Caco-2 (cell line): ENCODE measurements around the gene CLMN. TPM values are rescaled to one million over a fixed set of nuclear protein-coding genes. Genes with fewer than 3 reads are reported as not detected.

Experiments used
- BruUV-seq: library from RNA; stranded (reverse); fragments of 400-500 nt; replicated peaks from 2 replicates; lab custom pipeline; 2021; lab: Mats Ljungman, UMichigan
- CTCF ChIA-PET: fragments of 300-600 bp; sonication (Branson Sonifier 250); formaldehyde crosslinking; loops from one replicate; lab custom pipeline; 2022; ENCODE audit warnings: antibody characterized with exemption; lab: Charles Lee
- POLR2A ChIA-PET: fragments of 300-600 bp; sonication (Branson Sonifier 250); formaldehyde crosslinking; loops from one replicate; lab custom pipeline; 2022; ENCODE audit warnings: antibody characterized with exemption; lab: Charles Lee
- DNase-seq, 2 experiments: peaks; one replicate each; pipeline versions ENCODE4 v3.0.0 to v3.0.0-alpha.2; 2020 to 2022
- H3K27me3 ChIP-seq: replicated peaks from 2 replicates; pipeline ENCODE4 v1.6.0; 2011; ENCODE audit warnings: low read length; ENCODE audit not compliant: control insufficient read depth, insufficient read depth
- H3K36me3 ChIP-seq: 2 replicates; pipeline ENCODE4 v1.5.1; 2011; ENCODE audit warnings: low read length; ENCODE audit not compliant: control insufficient read depth, insufficient read depth
- H3K4me1 ChIP-seq: fragments of 250-450 bp; sonication (Bioruptor Pico); 2 replicates; pipeline ENCODE4 v1.5.1; 2020; ENCODE audit warnings: mild to moderate bottlenecking
- H3K4me3 ChIP-seq: 2 replicates; pipeline ENCODE4 v1.5.1; 2011; ENCODE audit warnings: low read depth, mild to moderate bottlenecking, control low read depth, low read length
- H3K9me3 ChIP-seq: fragments of 250-450 bp; sonication (Bioruptor Pico); 2 replicates; pipeline ENCODE4 v1.5.1; 2020; ENCODE audit warnings: mild to moderate bottlenecking, moderate library complexity
- H3K27ac Mint-ChIP-seq: one replicate; pipeline ENCODE4 v1.8.0; 2022; ENCODE audit warnings: mixed read lengths; ENCODE audit not compliant: unreplicated experiment
- H3K27me3 Mint-ChIP-seq: one replicate; pipeline ENCODE4 v1.8.0; 2022; ENCODE audit warnings: mixed read lengths; ENCODE audit not compliant: insufficient read depth, unreplicated experiment
- H3K36me3 Mint-ChIP-seq: one replicate; pipeline ENCODE4 v1.8.0; 2022; ENCODE audit warnings: mild to moderate bottlenecking, mixed read lengths; ENCODE audit not compliant: insufficient read depth, unreplicated experiment
- H3K4me1 Mint-ChIP-seq: one replicate; pipeline ENCODE4 v1.8.0; 2022; ENCODE audit warnings: low read depth, mixed read lengths; ENCODE audit not compliant: unreplicated experiment
- H3K4me3 Mint-ChIP-seq: one replicate; pipeline ENCODE4 v1.8.0; 2022; ENCODE audit warnings: mild to moderate bottlenecking, moderate library complexity, mixed read lengths; ENCODE audit not compliant: unreplicated experiment
- H3K9me3 Mint-ChIP-seq: one replicate; pipeline ENCODE4 v1.8.0; 2022; ENCODE audit warnings: mixed read lengths; ENCODE audit not compliant: unreplicated experiment
- CTCF ChIP-seq, 2 experiments: fragments of 200-600 bp in 1 of 2; IDR thresholded peaks; 1 replicate in 1 of 2; 2 replicates in 1 of 2; pipeline versions ENCODE4 v1.5.1 to v1.8.0; 2011 to 2022; ENCODE audit warnings: antibody characterized with exemption in 1 of 2, control low read depth in 1 of 2, inconsistent platforms in 1 of 2, low read depth in 1 of 2, low read length in 1 of 2, mild to moderate bottlenecking in 1 of 2, moderate library complexity in 1 of 2; ENCODE audit not compliant: insufficient read depth in 1 of 2, severe bottlenecking in 1 of 2, unreplicated experiment in 1 of 2
- intact Hi-C: fragments of 100-400 bp; cut with micrococcal nuclease; formaldehyde crosslinking; loops from one replicate; pipeline ENCODE4 v1.10.0; 2022; ENCODE audit not compliant: unreplicated experiment
- total RNA-seq: library from RNA; stranded (reverse); gene quantifications from 2 replicates; pipeline ENCODE4 v1.2.3, GENCODE V29; 2022

CLMN gene
- total RNA-seq, 1 experiment from 2014 or later: 6.7 TPM

- Histone ChIP-seq H3K27me3 (no peaks in the 10 kb centered on the region), H3K4me3 (no peak overlapping the region), H3K9me3 (no peaks in the 10 kb centered on the region), H3K4me1 (no peaks in the 10 kb centered on the region; the same call in 1 of the 2 replicates), H3K36me3 (no peaks in the 10 kb centered on the region)
- ChIA-PET POLR2A (no interaction called here), CTCF (no interaction called here)
- H3K27me3 Mint-ChIP-seq: peaks cover 7% of the 10 kb centered on the region
- intact Hi-C loops: no loop called here
- H3K4me1 Mint-ChIP-seq: peaks cover 8% of the 10 kb centered on the region
- no TSS peak for BruUV-seq
- no peak overlapping the region for H3K4me3 Mint-ChIP-seq
- no peaks in the 10 kb centered on the region for H3K36me3 Mint-ChIP-seq
- DNase-seq: no peak
- no peak overlapping the region for H3K27ac Mint-ChIP-seq
- H3K9me3 Mint-ChIP-seq: peaks cover 9% of the 10 kb centered on the region
- no peak for TF ChIP-seq CTCF (IDR thresholded peaks at IDR 0.05; ENCODE audit: insufficient read depth in 1 of 2, low read depth in 1 of 2, low read length in 1 of 2, severe bottlenecking in 1 of 2, unreplicated experiment in 1 of 2)
Measured at GRCh38 chr14:95341115-95341514, 21.4 kb upstream of the CLMN start.

- Histone ChIP-seq H3K4me1 (no peaks in the 10 kb centered on the region; the same call in 1 of the 2 replicates), H3K27me3 (no peaks in the 10 kb centered on the region), H3K4me3 (no peak overlapping the region), H3K9me3 (no peaks in the 10 kb centered on the region), H3K36me3 (no peaks in the 10 kb centered on the region)
- H3K27me3 Mint-ChIP-seq: peaks cover 7% of the 10 kb centered on the region
- no peak for TF ChIP-seq CTCF (IDR thresholded peaks at IDR 0.05; ENCODE audit: insufficient read depth in 1 of 2, low read depth in 1 of 2, low read length in 1 of 2, severe bottlenecking in 1 of 2, unreplicated experiment in 1 of 2)
- no peak overlapping the region for H3K27ac Mint-ChIP-seq
- ChIA-PET POLR2A (no interaction called here), CTCF (interaction anchor here (0.6 kb wide), 1 partner anchor 1048 kb away, joined by 3 read pairs; no protein-coding TSS in a partner anchor)
- DNase-seq: no peak
- BruUV-seq: no TSS peak
- H3K4me3 Mint-ChIP-seq: no peak overlapping the region
- no peaks in the 10 kb centered on the region for H3K36me3 Mint-ChIP-seq
- intact Hi-C loops: no loop called here
- peaks cover 8% of the 10 kb centered on the region for H3K4me1 Mint-ChIP-seq
- H3K9me3 Mint-ChIP-seq: peaks cover 10% of the 10 kb centered on the region
Measured at GRCh38 chr14:95340201-95340697, 20.5 kb upstream of the CLMN start.

- CTCF ChIA-PET: interaction anchor here (0.6 kb wide), 1 partner anchor 1047 kb away, joined by 3 read pairs; no protein-coding TSS in a partner anchor
- Histone ChIP-seq H3K36me3 (no peaks in the 10 kb centered on the region), H3K4me3 (no peak overlapping the region), H3K27me3 (no peaks in the 10 kb centered on the region), H3K4me1 (no peaks in the 10 kb centered on the region; the same call in 1 of the 2 replicates), H3K9me3 (no peaks in the 10 kb centered on the region)
- POLR2A ChIA-PET: interaction anchor here (0.7 kb wide), 1 partner anchor 77 kb away, joined by 5 read pairs; no protein-coding TSS in a partner anchor
- Mint-ChIP-seq H3K4me3 (no peak overlapping the region), H3K36me3 (no peaks in the 10 kb centered on the region), H3K9me3 (peaks cover 10% of the 10 kb centered on the region), H3K27me3 (peaks cover 7% of the 10 kb centered on the region), H3K4me1 (peaks cover 1% of the 10 kb centered on the region), H3K27ac (no peak overlapping the region)
- DNase-seq: no peak
- intact Hi-C loops: no loop called here
- no peak for TF ChIP-seq CTCF (IDR thresholded peaks at IDR 0.05; ENCODE audit: insufficient read depth in 1 of 2, low read depth in 1 of 2, low read length in 1 of 2, severe bottlenecking in 1 of 2, unreplicated experiment in 1 of 2)
- no TSS peak for BruUV-seq
Measured at GRCh38 chr14:95339301-95339865, 19.7 kb upstream of the CLMN start.
